Esophagus muscularis mucosa (tissue), 3 donors: Measurements from ENCODE around the gene IKZF5.

Experiments
- CTCF ChIP-seq, 3 experiments: fragments of 200-600 bp in 2 of 3; fragments of 450-650 bp in 1 of 3; sonication (generic) in 2 of 3; IDR thresholded peaks; one replicate each; pipeline ENCODE4 v1.5.1; 2017 to 2019; ENCODE audit warnings: antibody characterized with exemption in 3 of 3, mild to moderate bottlenecking in 2 of 3, moderate library complexity in 1 of 3
- POLR2A ChIP-seq: fragments of 450-650 bp; IDR thresholded peaks from one replicate; pipeline ENCODE4 v1.6.1; 2017; ENCODE audit warnings: antibody characterized with exemption, moderate library complexity, mild to moderate bottlenecking, low read depth

GRCh38 chr10:122993797-122994336 is 14.7 kb downstream of the IKZF5 start:
- TF ChIP-seq POLR2A (no peak), CTCF (IDR thresholded peaks at IDR 0.05) (no peak)
